ENCODE results near the gene LRP3. TPM values are rescaled to one million over a fixed set of nuclear protein-coding genes. Genes with fewer than 3 reads are reported as not detected.
"Not testable (repeated sequence)": the region's sequence is repeated elsewhere in the genome, so short reads cannot be mapped to it uniquely, and the experiment has no call there.

Gene LRP3
- polyA plus RNA-seq (ENCODE audit: insufficient read length in 4 of 4): 10 to 100 TPM; 19.3 to 33.8 (median 27.8) TPM

- DNase-seq (ENCODE audit: low read depth in 4 of 4, low spot score in 2 of 4): peak in 2 of 4 donors; percentile 16 to 50
These were observed at the start of gene LRP3 for GRCh38 chr19:33193865-33194362. LRP3 (plus strand) TSS chr19:33194330; CDS start chr19:33194786, 456 bp downstream.

- DNase-seq (ENCODE audit: low read depth in 4 of 4, low spot score in 2 of 4): no peak
These were observed 47.9 kb upstream of the LRP3 start for GRCh38 chr19:33146209-33146608.

GRCh38 chr19:33147538-33147937 lies 46.6 kb upstream of the LRP3 start:
- DNase-seq (ENCODE audit: low read depth in 4 of 4, low spot score in 2 of 4): no peak

- no peak for DNase-seq (ENCODE audit: low read depth in 4 of 4, low spot score in 2 of 4)
These were observed 43.1 kb upstream of the LRP3 start for GRCh38 chr19:33150852-33151518.

- DNase-seq (ENCODE audit: low read depth in 4 of 4, low spot score in 2 of 4): no peak
These were observed 42.0 kb upstream of the LRP3 start for GRCh38 chr19:33152176-33152575.

- DNase-seq (ENCODE audit: low read depth in 4 of 4, low spot score in 2 of 4): not testable (repeated sequence)
These were observed 41.5 kb upstream of the LRP3 start for GRCh38 chr19:33152625-33153024.

- not testable (repeated sequence) for DNase-seq (ENCODE audit: low read depth in 4 of 4, low spot score in 2 of 4)
These were observed 39.8 kb upstream of the LRP3 start for GRCh38 chr19:33154313-33154712.

GRCh38 chr19:33156334-33156733 lies 37.8 kb upstream of the LRP3 start:
- no peak for DNase-seq (ENCODE audit: low read depth in 4 of 4, low spot score in 2 of 4)

GRCh38 chr19:33157906-33158305 lies 36.2 kb upstream of the LRP3 start:
- no peak for DNase-seq (ENCODE audit: low read depth in 4 of 4, low spot score in 2 of 4)

GRCh38 chr19:33158365-33158764 lies 35.8 kb upstream of the LRP3 start:
- no peak for DNase-seq (ENCODE audit: low read depth in 4 of 4, low spot score in 2 of 4)

GRCh38 chr19:33159149-33159548 lies 35.0 kb upstream of the LRP3 start:
- DNase-seq (ENCODE audit: low read depth in 4 of 4, low spot score in 2 of 4): no peak

GRCh38 chr19:33159893-33160292 lies 34.2 kb upstream of the LRP3 start:
- no peak for DNase-seq (ENCODE audit: low read depth in 4 of 4, low spot score in 2 of 4)

- no peak for DNase-seq (ENCODE audit: low read depth in 4 of 4, low spot score in 2 of 4)
These were observed 32.9 kb upstream of the LRP3 start for GRCh38 chr19:33161201-33161600.

- no peak for DNase-seq (ENCODE audit: low read depth in 4 of 4, low spot score in 2 of 4)
These were observed 30.6 kb upstream of the LRP3 start for GRCh38 chr19:33163481-33163880.

- DNase-seq (ENCODE audit: low read depth in 4 of 4, low spot score in 2 of 4): not testable (repeated sequence)
These were observed 28.1 kb upstream of the LRP3 start for GRCh38 chr19:33166037-33166436.

GRCh38 chr19:33167438-33167837 lies 26.7 kb upstream of the LRP3 start:
- no peak for DNase-seq (ENCODE audit: low read depth in 4 of 4, low spot score in 2 of 4)

GRCh38 chr19:33168528-33168927 lies 25.6 kb upstream of the LRP3 start:
- DNase-seq (ENCODE audit: low read depth in 4 of 4, low spot score in 2 of 4): no peak

- DNase-seq (ENCODE audit: low read depth in 4 of 4, low spot score in 2 of 4): no peak
These were observed 22.8 kb upstream of the LRP3 start for GRCh38 chr19:33171222-33171795.

- DNase-seq (ENCODE audit: low read depth in 4 of 4, low spot score in 2 of 4): no peak
These were observed 22.2 kb upstream of the LRP3 start for GRCh38 chr19:33171916-33172359.

GRCh38 chr19:33174186-33174585 lies 19.9 kb upstream of the LRP3 start:
- no peak for DNase-seq (ENCODE audit: low read depth in 4 of 4, low spot score in 2 of 4)

- DNase-seq (ENCODE audit: low read depth in 4 of 4, low spot score in 2 of 4): no peak
These were observed 18.9 kb upstream of the LRP3 start for GRCh38 chr19:33175156-33175782.
